ENCODE results near the gene CDYL.
"Not testable (repeated sequence)": the region's sequence is repeated elsewhere in the genome, so short reads cannot be mapped to it uniquely, and the experiment has no call there.

CDYL gene

GRCh38 chr6:4997862-4998261, 221.7 kb downstream of the CDYL start:
- no peak for DNase-seq (ENCODE audit: low read depth in 2 of 2)

DNA sequence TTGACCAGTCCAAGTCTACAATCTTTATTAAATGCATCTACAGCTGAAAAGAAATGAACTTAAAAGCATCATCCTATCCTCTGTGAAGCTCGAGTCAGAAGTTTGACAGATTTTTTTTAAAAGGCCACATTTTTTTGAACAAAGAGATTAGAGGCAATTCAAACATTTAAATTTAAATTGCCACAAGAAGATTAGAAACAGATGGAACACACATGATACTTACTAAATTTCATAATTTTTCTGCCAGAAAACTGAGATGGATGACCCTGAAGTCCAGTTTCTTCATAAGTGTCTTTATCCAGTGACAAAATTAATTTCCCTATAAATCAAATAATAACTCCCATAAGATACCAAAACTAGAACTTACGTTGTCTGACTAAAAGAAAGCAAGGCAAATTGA, 223.4 kb downstream of the CDYL start:
- DNase-seq (ENCODE audit: low read depth in 2 of 2) = no peak

GRCh38 chr6:5003604-5004372, 227.6 kb downstream of the CDYL start, which contains the start of gene RPP40:
TSS of gene RPP40 (minus strand) at chr6:5004037. CDS start at chr6:5004002, 35 bp downstream.
- DNase-seq (ENCODE audit: low read depth in 2 of 2) = peak; percentile 96 to 98

DNA sequence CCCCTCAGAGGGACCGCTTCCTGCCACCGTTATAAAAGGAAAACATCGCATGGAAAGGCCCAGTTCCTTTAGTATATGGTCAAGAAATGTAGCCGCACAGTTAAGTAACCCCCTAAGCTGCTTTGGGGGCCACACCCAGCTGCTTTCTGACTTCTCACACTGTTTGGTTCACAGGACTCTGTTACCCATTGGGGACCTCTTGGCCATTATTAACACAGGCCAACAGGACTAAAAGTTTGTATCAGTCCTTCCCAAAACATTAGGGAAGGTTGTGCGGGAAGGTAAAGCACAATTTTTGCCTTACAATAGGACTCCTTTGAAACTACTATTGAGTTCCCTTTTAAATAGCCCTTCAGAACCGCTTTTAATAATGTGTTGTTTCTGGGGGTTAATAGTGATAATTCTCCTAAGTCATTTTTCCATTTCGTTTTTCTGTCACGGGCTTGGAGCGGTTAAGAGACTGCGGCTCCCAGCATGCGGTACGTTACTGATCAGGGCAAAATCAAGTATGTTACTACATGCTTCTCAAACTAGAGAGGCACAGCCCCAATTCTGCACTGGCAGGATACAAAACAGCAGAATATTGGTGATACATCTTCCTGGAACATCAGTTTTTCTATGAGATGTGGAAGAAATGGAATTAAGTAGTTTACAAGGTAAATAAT, 228.3 kb downstream of the CDYL start:
- DNase-seq (ENCODE audit: low read depth in 2 of 2) = no peak

- not testable (repeated sequence) for DNase-seq (ENCODE audit: low read depth in 2 of 2)
Measured at GRCh38 chr6:5005038-5005433, 228.8 kb downstream of the CDYL start.
